SU-DHL-6 (cell line): ENCODE results near the gene IL10RA.

ENCODE experiments used
- H2AFZ ChIP-seq: fragments of 200-600 bp; sonication (generic); 2 replicates; pipeline ENCODE4 v1.6.1; 2014; ENCODE audit warnings: low read depth, mild to moderate bottlenecking, moderate library complexity, mixed read lengths, antibody characterized with exemption, low read length; ENCODE audit not compliant: severe bottlenecking
- H3F3A ChIP-seq: fragments of 200-600 bp; shearing (Covaris generic); 2 replicates; pipeline ENCODE4 v1.6.0; 2016; ENCODE audit warnings: antibody characterized with exemption, mild to moderate bottlenecking; ENCODE audit not compliant: insufficient read depth
- H3K27ac ChIP-seq: fragments of 200-600 bp; sonication (generic); 2 replicates; pipeline ENCODE4 v1.5.1; 2016; ENCODE audit warnings: low read depth, mild to moderate bottlenecking, low read length, moderate library complexity, mixed read lengths
- H3K27me3 ChIP-seq: fragments of 200-600 bp; sonication (generic), shearing (Covaris generic); 2 replicates; pipeline ENCODE4 v1.6.0; 2014; ENCODE audit warnings: mild to moderate bottlenecking, low read length
- H3K36me3 ChIP-seq: fragments of 200-600 bp; sonication (generic); 2 replicates; pipeline ENCODE4 v1.6.1; 2014; ENCODE audit warnings: mild to moderate bottlenecking, low read length, mixed read lengths
- H3K4me2 ChIP-seq: fragments of 300-600, 200-600 bp; shearing (Covaris generic), sonication (generic); 2 replicates; pipeline ENCODE4 v1.6.0; 2014; ENCODE audit warnings: low read length, low read depth, mild to moderate bottlenecking; ENCODE audit not compliant: poor library complexity, severe bottlenecking
- H3K4me3 ChIP-seq: fragments of 200-600 bp; sonication (generic); 2 replicates; pipeline ENCODE4 v1.5.1; 2014; ENCODE audit warnings: antibody characterized with exemption, low read length, mild to moderate bottlenecking, mixed read lengths; ENCODE audit not compliant: insufficient read depth, poor library complexity, severe bottlenecking
- H3K79me2 ChIP-seq: fragments of 200-600 bp; sonication (generic); 2 replicates; pipeline ENCODE4 v1.6.1; 2014; ENCODE audit warnings: mild to moderate bottlenecking, low read length, moderate library complexity; ENCODE audit not compliant: insufficient read depth
- H3K9ac ChIP-seq: fragments of 200-600 bp; sonication (generic); 2 replicates; pipeline ENCODE4 v1.7.0; 2014; ENCODE audit warnings: mild to moderate bottlenecking, low read length
- H3K9me2 ChIP-seq: fragments of 200-600 bp; sonication (generic); replicated peaks from 2 replicates; pipeline ENCODE4 v1.6.1; 2014; ENCODE audit warnings: low read length; ENCODE audit not compliant: insufficient read depth
- H3K9me3 ChIP-seq: fragments of 200-600 bp; sonication (generic); 2 replicates; pipeline ENCODE4 v1.6.1; 2014; ENCODE audit warnings: low read length, mixed read lengths; ENCODE audit not compliant: insufficient read depth
- H4K20me1 ChIP-seq: fragments of 200-600 bp; sonication (generic); 2 replicates; pipeline ENCODE4 v1.6.1; 2014; ENCODE audit warnings: low read depth, mild to moderate bottlenecking, antibody characterized with exemption, low read length, moderate library complexity, mixed read lengths
- EZH2phosphoT487 ChIP-seq: fragments of 200-600 bp; sonication (generic), shearing (Covaris generic); conservative IDR thresholded peaks from 2 replicates; pipeline ENCODE4 v1.6.1; 2018; ENCODE audit warnings: mild to moderate bottlenecking, antibody characterized with exemption, low read length, moderate library complexity, mixed read lengths
- TF ChIP-seq, protein P1 (sequence below): fragments of 200-600 bp; sonication (generic); IDR thresholded peaks from one replicate; pipeline ENCODE4 v1.5.1; 2017; ENCODE audit warnings: antibody characterized with exemption, mild to moderate bottlenecking, low read length, moderate library complexity; ENCODE audit not compliant: insufficient read depth, poor library complexity, severe bottlenecking

IL10RA gene

DNA sequence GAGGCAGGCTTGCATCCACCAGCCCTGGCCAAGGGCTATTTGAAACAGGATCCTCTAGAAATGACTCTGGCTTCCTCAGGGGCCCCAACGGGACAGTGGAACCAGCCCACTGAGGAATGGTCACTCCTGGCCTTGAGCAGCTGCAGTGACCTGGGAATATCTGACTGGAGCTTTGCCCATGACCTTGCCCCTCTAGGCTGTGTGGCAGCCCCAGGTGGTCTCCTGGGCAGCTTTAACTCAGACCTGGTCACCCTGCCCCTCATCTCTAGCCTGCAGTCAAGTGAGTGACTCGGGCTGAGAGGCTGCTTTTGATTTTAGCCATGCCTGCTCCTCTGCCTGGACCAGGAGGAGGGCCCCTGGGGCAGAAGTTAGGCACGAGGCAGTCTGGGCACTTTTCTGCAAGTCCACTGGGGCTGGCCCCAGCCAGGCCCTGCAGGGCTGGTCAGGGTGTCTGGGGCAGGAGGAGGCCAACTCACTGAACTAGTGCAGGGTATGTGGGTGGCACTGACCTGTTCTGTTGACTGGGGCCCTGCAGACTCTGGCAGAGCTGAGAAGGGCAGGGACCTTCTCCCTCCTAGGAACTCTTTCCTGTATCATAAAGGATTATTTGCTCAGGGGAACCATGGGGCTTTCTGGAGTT lies 13.3 kb downstream of the IL10RA start:
- Histone ChIP-seq H3K9ac (no peak overlapping the region), H3F3A (0 out of 2 replicates have a peak, but pooled peaks cover 17% of the 10 kb centered on the region), H3K4me3 (no peak overlapping the region), H3K9me3 (no peaks in the 10 kb centered on the region), H3K27ac (no peak overlapping the region), H3K9me2 (no peaks in the 10 kb centered on the region), H3K36me3 (peaks cover 16% of the 10 kb centered on the region; the same call in 1 of the 2 replicates), H3K79me2 (no peaks in the 10 kb centered on the region), H2AFZ (no peak overlapping the region), H3K4me2 (no peak overlapping the region), H4K20me1 (no peaks in the 10 kb centered on the region), H3K27me3 (no peaks in the 10 kb centered on the region)
- no peak for TF ChIP-seq EZH2phosphoT487
- TF ChIP-seq, protein P1, sequence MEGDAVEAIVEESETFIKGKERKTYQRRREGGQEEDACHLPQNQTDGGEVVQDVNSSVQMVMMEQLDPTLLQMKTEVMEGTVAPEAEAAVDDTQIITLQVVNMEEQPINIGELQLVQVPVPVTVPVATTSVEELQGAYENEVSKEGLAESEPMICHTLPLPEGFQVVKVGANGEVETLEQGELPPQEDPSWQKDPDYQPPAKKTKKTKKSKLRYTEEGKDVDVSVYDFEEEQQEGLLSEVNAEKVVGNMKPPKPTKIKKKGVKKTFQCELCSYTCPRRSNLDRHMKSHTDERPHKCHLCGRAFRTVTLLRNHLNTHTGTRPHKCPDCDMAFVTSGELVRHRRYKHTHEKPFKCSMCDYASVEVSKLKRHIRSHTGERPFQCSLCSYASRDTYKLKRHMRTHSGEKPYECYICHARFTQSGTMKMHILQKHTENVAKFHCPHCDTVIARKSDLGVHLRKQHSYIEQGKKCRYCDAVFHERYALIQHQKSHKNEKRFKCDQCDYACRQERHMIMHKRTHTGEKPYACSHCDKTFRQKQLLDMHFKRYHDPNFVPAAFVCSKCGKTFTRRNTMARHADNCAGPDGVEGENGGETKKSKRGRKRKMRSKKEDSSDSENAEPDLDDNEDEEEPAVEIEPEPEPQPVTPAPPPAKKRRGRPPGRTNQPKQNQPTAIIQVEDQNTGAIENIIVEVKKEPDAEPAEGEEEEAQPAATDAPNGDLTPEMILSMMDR = no peak

DNA sequence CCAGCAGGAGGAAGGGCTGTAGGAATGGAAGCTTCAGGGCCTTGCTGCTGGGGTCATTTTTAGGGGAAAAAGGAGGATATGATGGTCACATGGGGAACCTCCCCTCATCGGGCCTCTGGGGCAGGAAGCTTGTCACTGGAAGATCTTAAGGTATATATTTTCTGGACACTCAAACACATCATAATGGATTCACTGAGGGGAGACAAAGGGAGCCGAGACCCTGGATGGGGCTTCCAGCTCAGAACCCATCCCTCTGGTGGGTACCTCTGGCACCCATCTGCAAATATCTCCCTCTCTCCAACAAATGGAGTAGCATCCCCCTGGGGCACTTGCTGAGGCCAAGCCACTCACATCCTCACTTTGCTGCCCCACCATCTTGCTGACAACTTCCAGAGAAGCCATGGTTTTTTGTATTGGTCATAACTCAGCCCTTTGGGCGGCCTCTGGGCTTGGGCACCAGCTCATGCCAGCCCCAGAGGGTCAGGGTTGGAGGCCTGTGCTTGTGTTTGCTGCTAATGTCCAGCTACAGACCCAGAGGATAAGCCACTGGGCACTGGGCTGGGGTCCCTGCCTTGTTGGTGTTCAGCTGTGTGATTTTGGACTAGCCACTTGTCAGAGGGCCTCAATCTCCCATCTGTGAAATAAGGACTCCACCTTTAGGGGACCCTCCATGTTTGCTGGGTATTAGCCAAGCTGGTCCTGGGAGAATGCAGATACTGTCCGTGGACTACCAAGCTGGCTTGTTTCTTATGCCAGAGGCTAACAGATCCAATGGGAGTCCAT lies 14.1 kb downstream of the IL10RA start:
- 0 out of 2 replicates have a peak, but pooled peaks cover 17% of the 10 kb centered on the region for H3F3A ChIP-seq
- H2AFZ ChIP-seq = no peak overlapping the region
- H3K27ac ChIP-seq = 0 out of 2 replicates have a peak overlapping the region, but pooled peaks have one; percentile 21
- TF ChIP-seq, protein P1 = no peak
- no peak for TF ChIP-seq EZH2phosphoT487
- H3K9me3 ChIP-seq = no peaks in the 10 kb centered on the region
- no peak overlapping the region for H3K4me3 ChIP-seq
- no peak overlapping the region for H3K4me2 ChIP-seq
- no peaks in the 10 kb centered on the region for H3K9me2 ChIP-seq
- no peaks in the 10 kb centered on the region for H4K20me1 ChIP-seq
- no peaks in the 10 kb centered on the region for H3K79me2 ChIP-seq
- H3K36me3 ChIP-seq = peaks cover 13% of the 10 kb centered on the region; the same call in 1 of the 2 replicates
- no peaks in the 10 kb centered on the region for H3K27me3 ChIP-seq
- H3K9ac ChIP-seq = no peak overlapping the region

- Histone ChIP-seq H3K9me3 (no peaks in the 10 kb centered on the region), H3K4me3 (no peak overlapping the region), H3K27ac (peak overlapping the region; percentile 21; the same call in 1 of the 2 replicates), H3K9me2 (no peaks in the 10 kb centered on the region), H3F3A (0 out of 2 replicates have a peak, but pooled peaks cover 17% of the 10 kb centered on the region), H3K36me3 (peaks cover 7% of the 10 kb centered on the region; the same call in 1 of the 2 replicates), H2AFZ (no peak overlapping the region), H3K27me3 (no peaks in the 10 kb centered on the region), H3K4me2 (no peak overlapping the region), H4K20me1 (no peaks in the 10 kb centered on the region), H3K79me2 (no peaks in the 10 kb centered on the region), H3K9ac (no peak overlapping the region)
- no peak for TF ChIP-seq EZH2phosphoT487
- TF ChIP-seq, protein P1 = no peak
These were observed 14.6 kb downstream of the IL10RA start for GRCh38 chr11:118000850-118001228.
